NB4 (cell line): ENCODE results near the gene RBM17.
"Not testable (repeated sequence)": the region's sequence is repeated elsewhere in the genome, so short reads cannot be mapped to it uniquely, and the experiment has no call there.

Source experiments
- DNase-seq: peaks from one replicate; pipeline ENCODE4 v3.0.0; 2010; ENCODE audit warnings: low read depth
- H3K4me3 ChIP-seq: one replicate; pipeline ENCODE4 v1.5.1; 2011; ENCODE audit warnings: mild to moderate bottlenecking, low read depth, low read length, moderate library complexity
- MYC ChIP-seq: IDR thresholded peaks from 2 replicates; pipeline ENCODE4 v1.6.1; 2011; ENCODE audit warnings: low read depth, low read length
- POLR2A ChIP-seq: IDR thresholded peaks from 2 replicates; pipeline ENCODE4 v1.6.1; 2011; ENCODE audit warnings: mild to moderate bottlenecking; ENCODE audit not compliant: insufficient read length; ENCODE audit errors: extremely low read depth
- TF ChIP-seq, protein P1 (sequence below): IDR thresholded peaks from one replicate; pipeline ENCODE4 v1.5.1; 2012; ENCODE audit warnings: low read depth, low read length
- TF ChIP-seq, protein P2 (sequence below): IDR thresholded peaks from 2 replicates; pipeline ENCODE4 v1.6.1; 2011; ENCODE audit warnings: low read depth, low read length

RBM17 gene

DNA sequence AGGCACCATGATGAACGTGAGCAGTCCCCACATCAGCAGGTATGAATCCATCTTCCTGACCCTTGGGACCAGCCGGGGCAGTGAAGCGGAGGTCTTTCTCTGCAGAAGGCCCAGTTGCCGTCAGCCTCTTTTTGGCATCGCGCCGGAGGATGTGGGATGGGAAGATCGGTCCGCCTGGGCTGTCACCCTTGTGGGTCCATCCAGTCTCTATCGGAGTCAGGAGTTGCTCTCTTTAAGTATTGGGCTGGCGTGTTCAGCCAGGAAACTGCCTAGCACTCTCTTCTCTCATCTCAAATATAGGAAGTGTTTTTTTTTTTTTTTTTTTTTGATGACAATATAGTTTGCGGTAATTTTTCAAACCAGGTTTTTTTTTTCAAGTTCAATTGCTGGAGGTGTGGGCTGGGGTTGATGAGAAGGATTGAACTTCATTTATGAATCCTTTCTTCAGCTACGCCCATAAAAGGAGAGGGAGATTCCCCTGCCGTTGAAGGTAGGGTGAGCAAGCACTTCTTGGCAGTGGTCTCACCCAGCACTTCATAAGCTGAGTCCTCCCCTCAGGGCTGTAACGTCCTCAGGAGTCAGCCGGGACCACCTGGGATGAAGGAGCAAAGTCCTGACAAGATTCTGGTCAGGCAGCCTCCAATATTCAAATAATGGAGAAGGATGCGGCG is 26.6 kb upstream of the RBM17 start, which contains the start of gene IL2RA:
TSS of gene IL2RA (minus strand) at position 267 of the 671 bp plus-strand sequence. CDS start at position 51, 216 bp downstream.
- DNase-seq = no peak
- no peak within 1 kb of the TSS for H3K4me3 ChIP-seq
- TF ChIP-seq, protein P1, sequence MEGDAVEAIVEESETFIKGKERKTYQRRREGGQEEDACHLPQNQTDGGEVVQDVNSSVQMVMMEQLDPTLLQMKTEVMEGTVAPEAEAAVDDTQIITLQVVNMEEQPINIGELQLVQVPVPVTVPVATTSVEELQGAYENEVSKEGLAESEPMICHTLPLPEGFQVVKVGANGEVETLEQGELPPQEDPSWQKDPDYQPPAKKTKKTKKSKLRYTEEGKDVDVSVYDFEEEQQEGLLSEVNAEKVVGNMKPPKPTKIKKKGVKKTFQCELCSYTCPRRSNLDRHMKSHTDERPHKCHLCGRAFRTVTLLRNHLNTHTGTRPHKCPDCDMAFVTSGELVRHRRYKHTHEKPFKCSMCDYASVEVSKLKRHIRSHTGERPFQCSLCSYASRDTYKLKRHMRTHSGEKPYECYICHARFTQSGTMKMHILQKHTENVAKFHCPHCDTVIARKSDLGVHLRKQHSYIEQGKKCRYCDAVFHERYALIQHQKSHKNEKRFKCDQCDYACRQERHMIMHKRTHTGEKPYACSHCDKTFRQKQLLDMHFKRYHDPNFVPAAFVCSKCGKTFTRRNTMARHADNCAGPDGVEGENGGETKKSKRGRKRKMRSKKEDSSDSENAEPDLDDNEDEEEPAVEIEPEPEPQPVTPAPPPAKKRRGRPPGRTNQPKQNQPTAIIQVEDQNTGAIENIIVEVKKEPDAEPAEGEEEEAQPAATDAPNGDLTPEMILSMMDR = no peak
- no peak for TF ChIP-seq MYC
- TF ChIP-seq, protein P2, sequence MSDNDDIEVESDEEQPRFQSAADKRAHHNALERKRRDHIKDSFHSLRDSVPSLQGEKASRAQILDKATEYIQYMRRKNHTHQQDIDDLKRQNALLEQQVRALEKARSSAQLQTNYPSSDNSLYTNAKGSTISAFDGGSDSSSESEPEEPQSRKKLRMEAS = no peak
- no peak for TF ChIP-seq POLR2A

DNA sequence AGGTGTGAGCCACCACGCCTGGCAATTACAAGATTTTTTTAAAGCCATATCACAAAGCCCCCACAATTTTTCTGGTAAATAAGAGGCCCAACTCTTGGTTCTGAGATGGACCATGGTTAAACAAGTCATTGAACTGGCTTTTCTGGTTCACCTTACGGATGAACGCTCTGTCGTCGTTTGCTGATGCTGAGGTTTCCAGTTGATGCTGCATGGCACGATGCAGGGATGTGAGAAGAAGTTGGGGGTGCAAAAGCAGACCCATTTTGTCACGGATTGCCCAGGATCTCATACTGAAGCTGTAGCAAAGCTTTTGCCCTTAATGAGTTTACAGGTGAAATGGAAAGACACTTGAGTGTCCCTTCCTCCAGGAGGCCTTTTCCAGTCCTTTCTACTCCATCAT is 24.7 kb upstream of the RBM17 start:
- no peak for DNase-seq
- no peak overlapping the region for H3K4me3 ChIP-seq
- TF ChIP-seq, protein P1 = no peak
- TF ChIP-seq MYC (no peak), POLR2A (no peak)
- TF ChIP-seq, protein P2 = no peak

DNA sequence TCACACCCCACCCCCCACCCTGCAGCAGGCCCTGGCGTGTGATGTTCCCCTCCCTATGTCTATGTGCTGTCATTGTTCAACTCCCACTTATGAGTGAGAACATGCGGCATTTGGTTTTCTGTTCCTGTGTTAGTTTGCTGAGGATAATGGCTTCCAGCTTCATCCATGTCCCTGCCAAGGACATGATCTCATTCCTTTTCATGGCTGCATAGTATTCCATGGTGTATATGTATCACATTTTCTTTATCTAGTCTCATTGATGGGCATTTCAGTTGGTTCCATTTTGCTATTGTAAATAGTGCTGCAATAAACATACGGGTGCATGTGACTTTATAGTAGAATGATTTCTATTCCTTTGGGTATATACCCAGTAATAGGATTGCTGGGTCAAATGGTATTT is 24.1 kb upstream of the RBM17 start:
- H3K4me3 ChIP-seq, DNase-seq: not testable (repeated sequence)

DNA sequence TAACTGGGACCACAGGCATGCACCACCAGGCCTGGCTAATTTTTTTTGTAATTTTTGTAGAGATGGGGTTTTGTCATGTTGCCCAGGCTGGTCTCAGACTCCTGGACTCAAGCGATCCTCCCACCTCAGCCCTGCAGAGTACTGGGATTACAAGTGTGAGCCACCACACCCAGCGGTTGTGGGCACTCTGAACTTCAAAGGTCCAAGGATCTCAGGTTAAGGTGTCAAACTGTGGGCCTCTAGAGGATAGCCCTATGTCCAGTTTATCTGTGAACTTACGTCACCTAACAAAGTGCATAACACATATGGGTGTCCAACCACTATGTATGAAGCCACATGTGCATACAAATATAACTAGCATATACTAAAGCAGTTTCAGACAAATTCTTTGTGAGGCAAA is 23.4 kb upstream of the RBM17 start:
- peak; percentile 14 for DNase-seq
- TF ChIP-seq, protein P2 = no peak
- no peak for TF ChIP-seq MYC
- no peak for TF ChIP-seq POLR2A
- TF ChIP-seq, protein P1 = no peak
- H3K4me3 ChIP-seq = no peak overlapping the region

DNA sequence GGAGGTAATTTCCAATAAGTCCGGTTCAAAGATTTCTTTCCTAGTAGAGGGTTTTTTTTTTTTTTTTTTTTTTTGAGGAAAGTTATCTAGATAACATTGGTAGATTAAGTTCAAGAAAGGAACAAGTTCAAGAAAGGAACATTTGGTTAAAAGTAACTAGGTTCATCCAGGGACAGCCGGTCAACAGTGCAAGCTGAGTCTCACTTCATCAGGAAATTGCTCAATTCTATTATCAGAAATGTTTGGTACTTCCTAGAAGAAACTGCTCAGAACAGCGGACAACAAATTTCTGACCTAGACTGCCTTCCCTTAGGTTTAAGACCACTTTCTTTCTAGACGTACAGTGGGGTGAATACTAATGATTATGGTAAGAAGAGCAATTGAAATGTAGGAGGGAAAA is 23.0 kb upstream of the RBM17 start:
- no peak overlapping the region for H3K4me3 ChIP-seq
- DNase-seq = peak; percentile 65
- TF ChIP-seq, protein P1 = no peak
- TF ChIP-seq, protein P2 = no peak

DNA sequence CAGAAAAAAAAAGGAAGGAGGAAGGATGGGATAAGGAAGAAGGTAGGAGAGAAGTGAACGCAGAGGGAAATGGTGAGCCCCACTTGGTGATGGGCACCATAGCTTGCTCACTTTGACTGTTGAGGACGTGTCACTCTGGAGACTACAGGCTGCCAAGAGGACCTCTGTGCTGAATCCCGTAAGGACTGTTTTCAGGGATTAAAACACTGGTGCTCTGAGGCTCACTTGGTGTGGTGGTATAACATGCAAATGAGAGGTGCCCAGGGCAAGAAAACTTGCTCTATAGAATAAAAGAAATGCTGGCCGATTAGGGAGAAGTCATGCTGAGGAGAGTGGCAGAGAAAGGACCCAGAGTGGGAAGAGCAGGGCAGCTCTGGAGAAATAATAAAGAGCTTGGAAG is 21.4 kb upstream of the RBM17 start:
- no peak overlapping the region for H3K4me3 ChIP-seq
- DNase-seq = no peak
- TF ChIP-seq MYC = no peak
- TF ChIP-seq POLR2A = no peak
- TF ChIP-seq, protein P1 = no peak
- TF ChIP-seq, protein P2 = no peak
